HG03342 (cell line): ENCODE results near the gene POLK.
A peak's percentile ranks its signal among the peaks of the same experiment; 100 is the strongest.
"Not testable (repeated sequence)": the region's sequence is repeated elsewhere in the genome, so short reads cannot be mapped to it uniquely, and the experiment has no call there.

Experiments used
- ATAC-seq: cut with Tn5 transposase; IDR thresholded peaks from one replicate; pipeline ENCODE4 v1.9.1; 2021; ENCODE audit warnings: mild to moderate bottlenecking, moderate library complexity; ENCODE audit not compliant: unreplicated experiment

POLK gene

GRCh38 chr5:75546830-75547229, 35.1 kb downstream of the POLK start:
- ATAC-seq, result no peak

DNA sequence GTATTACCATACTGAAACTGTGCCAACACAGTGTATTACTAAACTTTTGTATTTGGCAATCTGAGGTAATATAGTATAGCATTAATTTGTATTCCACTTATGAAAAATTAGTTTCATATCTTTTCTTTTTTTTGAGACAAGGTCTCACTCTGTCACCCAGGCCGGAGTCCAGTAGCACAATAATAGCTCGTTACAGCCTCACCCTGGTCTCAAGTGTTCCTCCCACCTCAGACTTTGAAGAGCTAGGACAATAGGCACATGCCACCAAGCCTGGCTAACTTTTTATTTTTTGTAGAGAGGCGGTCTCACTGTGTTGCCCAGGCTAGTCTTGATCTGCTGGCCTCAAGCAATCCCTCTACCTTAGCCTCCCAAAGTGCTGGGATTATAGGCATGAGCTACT, 36.1 kb downstream of the POLK start:
- no peak for ATAC-seq

GRCh38 chr5:75550597-75550996, 38.9 kb downstream of the POLK start:
- ATAC-seq, result no peak

DNA sequence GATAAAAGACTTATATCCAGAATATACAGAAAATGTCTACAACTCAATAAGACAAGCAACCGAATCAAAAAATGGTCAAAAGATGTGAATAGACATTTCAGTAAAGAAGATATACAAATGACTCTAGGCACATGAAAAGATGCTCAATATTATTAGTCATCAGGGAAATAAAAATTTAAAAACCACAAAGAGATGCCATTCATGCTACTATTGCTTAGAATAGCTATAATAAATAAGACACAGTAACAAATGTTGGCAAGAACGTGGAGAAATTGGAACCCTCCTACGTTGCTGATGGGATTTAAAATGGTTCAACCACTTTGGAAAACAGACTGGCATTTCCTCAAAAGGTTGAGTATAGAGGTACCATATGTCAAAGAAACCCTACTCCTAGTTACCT, 39.8 kb downstream of the POLK start:
- ATAC-seq, result no peak

DNA sequence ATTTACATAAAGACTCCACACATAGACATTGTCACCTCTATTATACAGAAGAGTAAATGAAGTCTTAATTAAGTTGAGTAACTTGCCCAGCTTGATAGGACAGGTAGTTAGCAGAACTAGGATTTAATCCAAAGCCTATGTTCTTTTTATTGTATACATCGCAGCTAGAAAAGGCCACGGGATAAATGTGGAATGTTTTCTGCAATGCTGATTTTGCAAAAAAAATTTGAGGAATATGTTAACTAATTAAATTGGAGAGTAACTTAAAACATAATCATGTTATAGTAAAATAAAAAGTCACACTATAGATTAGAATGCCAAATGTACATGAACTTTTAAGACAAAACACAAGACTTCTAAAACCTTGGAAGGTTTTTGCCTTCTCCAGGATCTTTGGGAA, 41.1 kb downstream of the POLK start:
- ATAC-seq, result no peak

DNA sequence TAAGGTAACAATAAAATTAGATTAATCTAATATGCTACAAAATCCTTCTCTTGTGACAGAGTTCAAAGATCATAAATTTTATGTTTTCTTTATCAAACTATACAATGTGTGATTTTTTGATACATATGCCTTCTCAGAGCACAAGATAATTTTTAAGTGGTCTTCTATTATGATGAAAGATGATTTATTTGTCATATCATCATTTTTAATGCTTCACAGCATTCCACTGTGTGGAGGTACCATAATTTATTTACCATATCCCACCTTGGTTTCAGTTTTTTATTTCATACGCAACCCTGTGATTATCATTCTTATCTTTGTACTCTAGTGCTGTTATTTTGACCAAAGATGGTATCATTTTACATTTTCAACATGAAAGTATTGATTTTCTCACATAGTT, 41.7 kb downstream of the POLK start:
- ATAC-seq, result no peak

GRCh38 chr5:75558221-75558620, 46.5 kb downstream of the POLK start:
- no peak for ATAC-seq

DNA sequence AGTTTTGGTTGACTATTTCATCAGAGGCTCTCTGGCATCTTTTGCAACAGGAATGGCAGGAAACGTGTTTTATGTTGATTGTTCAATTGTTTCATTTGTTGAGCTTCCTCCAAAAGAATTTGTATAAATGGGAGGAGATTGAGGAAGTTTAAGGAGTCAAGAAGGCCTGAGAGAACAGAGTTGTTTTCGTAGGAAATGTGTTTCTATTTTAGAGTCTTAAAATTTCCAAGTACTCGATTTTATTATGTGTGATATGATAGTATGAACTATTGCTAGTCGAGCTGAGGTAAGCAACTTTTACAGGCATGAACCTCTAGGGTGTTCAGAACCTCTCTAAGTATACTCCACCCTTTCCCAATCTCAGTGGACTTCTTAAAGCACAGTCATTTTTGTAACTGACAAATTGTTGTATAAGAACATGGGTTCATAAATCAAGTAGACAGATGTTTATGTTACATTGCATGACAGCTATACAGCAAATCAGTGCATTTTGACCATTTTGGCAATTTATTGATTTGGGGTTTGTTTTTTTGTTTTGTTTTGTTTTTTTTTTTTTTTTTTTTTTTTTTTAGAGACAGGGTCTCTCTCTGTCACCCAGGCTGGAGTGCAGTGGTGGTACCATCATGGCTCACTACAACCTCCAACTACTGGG, 47.4 kb downstream of the POLK start:
- no peak for ATAC-seq

DNA sequence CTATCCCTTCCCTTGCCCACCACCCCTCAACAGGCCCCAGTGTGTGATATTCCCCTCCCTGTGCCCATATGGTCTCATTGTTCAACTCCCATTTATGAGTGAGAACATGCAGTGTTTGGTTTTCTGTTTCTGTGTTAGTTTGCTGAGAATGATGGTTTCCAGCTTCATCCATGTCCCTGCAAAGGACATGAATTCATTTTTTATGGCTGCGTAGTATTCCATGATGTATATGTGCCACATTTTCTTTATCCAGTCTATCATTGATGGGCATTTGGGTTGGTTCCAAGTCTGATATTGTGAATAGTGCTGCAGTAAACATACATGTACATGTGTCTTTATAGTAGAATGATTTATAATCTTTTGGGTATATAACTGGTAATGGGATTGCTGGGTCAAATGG, 49.0 kb downstream of the POLK start:
- ATAC-seq, result not testable (repeated sequence)

DNA sequence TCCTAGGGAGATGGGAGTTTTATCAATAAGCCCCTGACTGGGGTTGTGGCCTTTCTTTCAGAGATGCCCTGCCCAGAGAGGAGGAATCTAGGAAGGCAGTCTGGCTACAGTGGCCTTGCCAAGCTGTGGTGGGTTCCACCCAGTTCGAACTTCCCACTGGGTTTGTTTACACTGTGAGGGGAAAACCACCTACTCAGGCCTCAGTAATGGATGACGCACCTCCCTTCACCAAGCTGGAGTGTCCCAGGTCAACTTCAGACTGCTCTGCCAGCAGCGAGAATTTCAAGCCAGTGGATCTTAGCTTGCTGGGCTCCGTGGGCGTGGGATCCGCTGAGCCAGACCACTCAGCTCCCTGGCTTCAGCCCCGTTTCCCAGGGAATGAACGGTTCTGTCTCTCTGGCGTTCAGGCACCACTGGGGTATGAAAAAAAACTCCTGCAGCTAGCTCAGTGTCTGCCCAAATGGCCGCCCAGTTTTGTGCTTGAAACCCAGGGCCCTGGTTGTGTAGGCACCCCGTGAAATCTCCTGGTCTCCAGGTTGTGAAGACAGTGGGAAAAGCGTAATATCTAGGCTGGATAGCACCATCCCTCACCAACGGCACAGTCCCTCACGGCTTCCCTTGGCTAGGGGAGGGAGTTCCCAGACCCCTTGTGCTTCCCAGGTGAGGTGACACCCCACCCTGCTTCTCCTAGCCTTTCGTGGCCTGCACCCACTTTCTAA, 54.5 kb downstream of the POLK start:
- ATAC-seq, result not testable (repeated sequence)

- ATAC-seq, result peak; percentile 83
Measured at GRCh38 chr5:75566710-75567309, 55.1 kb downstream of the POLK start.

DNA sequence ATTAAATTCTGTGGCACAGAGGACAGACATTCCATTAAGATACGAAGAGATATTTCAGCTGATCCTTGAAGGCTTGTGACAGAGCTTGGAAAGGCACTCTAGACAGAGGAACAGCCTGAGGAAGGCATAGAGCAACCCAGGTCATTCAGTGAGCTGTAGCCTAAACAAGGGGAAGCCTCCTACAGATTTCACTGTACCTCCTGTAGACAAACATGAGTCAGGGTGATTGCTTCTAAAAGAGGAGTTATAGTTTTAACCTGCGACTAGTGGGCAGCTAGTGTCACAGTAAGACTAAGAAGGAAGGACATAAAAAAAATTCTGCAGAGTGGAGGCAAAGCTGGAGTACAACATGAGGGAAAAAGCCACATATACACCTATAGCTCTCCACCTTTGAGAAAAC, 56.0 kb downstream of the POLK start:
- peak; percentile 38 for ATAC-seq

DNA sequence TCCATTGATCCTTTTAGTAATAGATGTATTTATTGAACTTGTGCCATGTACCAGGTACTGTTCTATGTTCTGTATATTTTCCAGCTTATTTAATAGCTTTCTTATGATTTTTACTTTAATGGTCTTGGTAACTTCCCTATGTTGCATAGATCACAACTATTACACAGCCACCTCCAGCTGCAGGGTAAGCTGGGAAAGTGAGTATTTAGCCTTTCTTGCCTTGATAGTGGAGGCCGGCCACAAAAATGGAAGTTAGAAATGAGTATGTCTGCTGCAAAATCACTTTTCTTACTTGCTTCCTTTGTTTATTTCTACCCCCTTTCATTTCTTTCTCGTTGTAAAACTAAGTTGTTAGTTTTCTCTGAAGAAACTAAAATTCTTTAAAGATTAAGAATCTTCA, 56.5 kb downstream of the POLK start:
- ATAC-seq, result no peak

DNA sequence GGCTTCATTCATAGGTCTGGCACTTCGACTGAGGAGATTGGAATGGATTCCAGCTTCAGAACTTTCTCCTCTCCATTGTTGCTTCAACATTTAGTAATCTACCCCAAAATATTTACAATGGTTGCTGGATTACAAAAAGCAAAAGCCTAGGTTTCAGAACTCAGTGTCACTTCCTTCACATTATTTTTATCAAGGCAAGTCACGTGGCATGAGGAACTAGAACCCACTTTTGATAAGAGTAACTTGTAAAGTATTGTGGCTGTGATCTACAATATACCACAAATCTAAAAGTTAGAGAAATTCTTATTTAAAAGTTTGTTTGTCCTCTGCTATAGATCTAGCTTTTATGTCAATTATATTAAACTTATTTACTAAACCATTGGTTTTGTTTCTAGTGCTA, 59.9 kb downstream of the POLK start:
- ATAC-seq, result no peak

- no peak for ATAC-seq
Measured at GRCh38 chr5:75574791-75575190, 63.1 kb downstream of the POLK start.

GRCh38 chr5:75578280-75578679, 66.6 kb downstream of the POLK start:
- ATAC-seq, result not testable (repeated sequence)

GRCh38 chr5:75584641-75585040, 73.0 kb downstream of the POLK start:
- no peak for ATAC-seq

DNA sequence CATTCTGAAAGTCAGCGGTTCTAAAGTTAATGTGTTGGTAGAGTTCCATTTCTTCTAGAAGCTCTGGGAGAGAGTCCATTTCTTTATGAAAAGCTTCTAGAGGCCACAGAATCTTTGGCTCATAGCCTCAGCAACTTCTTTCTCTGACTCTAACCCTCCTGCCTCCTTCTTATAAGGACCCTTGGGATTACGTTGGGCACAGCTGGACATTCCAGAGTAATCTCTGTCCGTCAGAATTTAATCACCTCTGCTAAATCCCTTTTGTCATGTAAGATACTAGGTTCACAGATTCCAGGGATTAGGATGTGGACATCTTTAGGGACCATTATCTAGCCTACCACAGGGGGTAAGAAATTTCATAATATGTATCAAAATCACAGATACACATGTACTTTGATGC, 77.0 kb downstream of the POLK start:
- no peak for ATAC-seq

GRCh38 chr5:75600535-75600934, 88.8 kb downstream of the POLK start:
- no peak for ATAC-seq

GRCh38 chr5:75601567-75601966, 89.9 kb downstream of the POLK start:
- ATAC-seq, result no peak

DNA sequence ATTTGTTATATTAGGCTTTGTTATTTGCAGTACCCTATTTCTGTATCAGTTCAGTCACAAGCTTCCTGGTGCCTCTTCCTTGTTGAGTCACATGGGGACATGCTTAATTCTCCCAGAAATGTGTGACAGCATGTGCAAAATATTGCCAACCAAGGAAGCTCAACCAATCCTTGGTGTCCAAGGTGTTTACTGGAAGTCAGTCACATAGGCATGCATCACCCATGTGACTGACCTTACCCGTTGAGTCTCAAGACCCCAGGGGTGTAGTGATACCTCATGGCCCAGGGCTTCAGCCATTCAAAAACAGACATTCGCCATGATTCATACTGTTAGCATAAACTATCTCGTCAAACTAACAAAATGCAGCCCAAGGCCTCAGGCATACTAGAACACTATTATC, 90.3 kb downstream of the POLK start:
- ATAC-seq, result no peak

DNA sequence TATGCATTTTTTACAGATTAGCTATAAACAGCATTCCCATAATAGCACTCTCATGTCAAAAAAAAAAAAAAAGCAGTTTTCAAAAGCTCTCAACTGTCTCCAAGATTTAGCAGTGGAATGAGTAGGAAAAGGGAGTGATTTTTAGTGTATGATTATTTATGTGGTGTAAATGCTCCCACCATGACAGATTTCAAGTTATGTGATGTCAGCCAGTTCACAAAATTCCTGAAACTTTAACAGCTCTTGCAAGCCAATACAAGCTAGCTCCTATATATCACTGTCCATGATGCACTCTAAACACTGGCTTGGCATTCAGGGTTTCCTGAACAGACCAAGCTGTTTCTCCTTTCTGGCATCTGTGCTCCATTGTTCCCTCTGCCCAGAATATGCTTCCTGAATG, 91.7 kb downstream of the POLK start:
- no peak for ATAC-seq
